HG03103 (cell line): ENCODE results near the gene OR10H5.
"Not testable (repeated sequence)": the region's sequence is repeated elsewhere in the genome, so short reads cannot be mapped to it uniquely, and the experiment has no call there.

Experiments
- ATAC-seq: cut with Tn5 transposase; IDR thresholded peaks from one replicate; pipeline ENCODE4 v1.9.1; 2021; ENCODE audit warnings: low read depth; ENCODE audit not compliant: unreplicated experiment

The OR10H5 gene

GRCh38 chr19:15787611-15788155 is at the start of gene OR10H5:
Gene OR10H5 (plus strand): TSS chr19:15787661. CDS start chr19:15794049, 6,388 bp downstream.
- no peak for ATAC-seq

GRCh38 chr19:15737722-15738121 is 49.7 kb upstream of the OR10H5 start, which contains the start of gene OR10H3:
Gene OR10H3 (plus strand): TSS chr19:15737985. CDS start chr19:15741393, 3,408 bp downstream.
- no peak for ATAC-seq

- ATAC-seq: no peak
These were observed 46.7 kb upstream of the OR10H5 start for GRCh38 chr19:15740785-15741184.

GRCh38 chr19:15748239-15748638 is 39.2 kb upstream of the OR10H5 start:
- ATAC-seq: no peak

- ATAC-seq: no peak
These were observed 29.1 kb upstream of the OR10H5 start for GRCh38 chr19:15758379-15758778.

- no peak for ATAC-seq
These were observed 27.4 kb upstream of the OR10H5 start for GRCh38 chr19:15759962-15760565.

GRCh38 chr19:15769586-15769985 is 17.9 kb upstream of the OR10H5 start:
- ATAC-seq: no peak

- not testable (repeated sequence) for ATAC-seq
These were observed 13.3 kb upstream of the OR10H5 start for GRCh38 chr19:15774159-15774558.

GRCh38 chr19:15775249-15775648 is 12.2 kb upstream of the OR10H5 start:
- ATAC-seq: no peak

GRCh38 chr19:15776264-15776663 is 11.2 kb upstream of the OR10H5 start:
- ATAC-seq: no peak

- ATAC-seq: no peak
These were observed 10.2 kb upstream of the OR10H5 start for GRCh38 chr19:15776991-15777970.

- no peak for ATAC-seq
These were observed 7.5 kb upstream of the OR10H5 start for GRCh38 chr19:15779756-15780476.

- ATAC-seq: no peak
These were observed 6.6 kb upstream of the OR10H5 start for GRCh38 chr19:15780610-15781418.

- ATAC-seq: no peak
These were observed 5.8 kb upstream of the OR10H5 start for GRCh38 chr19:15781661-15782060.

- ATAC-seq: no peak
These were observed 5.2 kb upstream of the OR10H5 start for GRCh38 chr19:15782211-15782610.

- not testable (repeated sequence) for ATAC-seq
These were observed 4.6 kb upstream of the OR10H5 start for GRCh38 chr19:15782896-15783295.

GRCh38 chr19:15788594-15789270 is 1.3 kb downstream of the OR10H5 start:
- ATAC-seq: no peak

GRCh38 chr19:15790096-15790495 is 2.6 kb downstream of the OR10H5 start:
- ATAC-seq: no peak

GRCh38 chr19:15794279-15794678 is 6.8 kb downstream of the OR10H5 start:
- ATAC-seq: not testable (repeated sequence)
